Measurements from ENCODE around the gene FALEC. TPM values are rescaled to one million over a fixed set of nuclear protein-coding genes. Genes with fewer than 3 reads are reported as not detected.
A peak's percentile ranks its signal among the peaks of the same experiment; 100 is the strongest.

FALEC gene
- total RNA-seq, 4 donors from 2014 or later: 1.1 TPM; not detected in 3

- TF ChIP-seq POLR2A (IDR thresholded peaks at IDR 0.05) (no peak), CTCF (IDR thresholded peaks at IDR 0.05) (peak in 1 of 3 donors; percentile 90)
- peak overlapping the region; percentile 12 for H3K4me3 ChIP-seq (ENCODE audit: low read depth, poor library complexity, severe bottlenecking)
- WGBS, 2 donors: 11 to 12% methylated on average over 17 of the region's 17 CpGs
- peak; percentile 87 to 98 for DNase-seq (ENCODE audit: low spot score in 2 of 2)
- intact Hi-C loops (cut with DNase I; ENCODE audit: low total_unique reads): no loop called here
These were observed 45.2 kb downstream of the FALEC start for GRCh38 chr1:150560576-150561253.

DNA sequence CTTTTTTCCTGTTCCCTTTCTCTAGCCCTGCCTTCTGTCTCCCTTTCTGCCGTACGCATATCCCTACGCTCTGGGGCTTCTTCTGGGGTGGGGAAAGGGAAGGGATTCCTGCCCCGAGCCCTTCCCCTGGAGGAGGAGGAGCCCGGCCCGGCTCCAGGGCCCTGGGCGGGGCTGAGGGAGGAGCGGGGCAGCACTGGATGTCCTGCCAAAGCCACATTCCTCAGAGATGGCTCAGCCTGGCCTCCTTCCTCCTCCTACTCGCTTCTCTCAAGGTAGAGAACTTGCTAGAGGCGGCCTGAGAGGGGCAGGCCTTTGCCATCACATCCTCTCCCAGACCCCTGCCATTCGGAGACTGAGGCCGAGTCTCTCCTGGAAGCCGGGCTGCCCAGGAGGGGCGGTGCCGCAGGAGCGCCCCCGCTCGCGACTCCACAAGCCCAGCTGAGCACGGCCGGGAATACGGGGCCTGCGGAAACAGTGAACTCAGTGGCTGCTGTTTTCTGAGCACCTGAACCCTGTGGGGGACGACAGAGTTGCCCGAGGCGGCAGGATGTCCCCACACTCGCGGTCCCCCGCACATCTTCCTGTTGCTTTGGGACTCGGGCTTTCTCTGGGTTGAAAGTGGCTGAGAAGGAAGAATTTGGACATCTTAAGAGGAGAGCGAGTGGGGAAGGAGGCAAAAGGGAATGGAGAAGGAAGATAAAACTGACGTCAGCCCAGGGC is 45.9 kb downstream of the FALEC start:
- TF ChIP-seq POLR2A (IDR thresholded peaks at IDR 0.05) (peak in 1 of 2 donors; percentile 18), CTCF (IDR thresholded peaks at IDR 0.05) (no peak)
- WGBS, 2 donors: 0% methylated on average over 19 to 32 of the region's 32 CpGs
- DNase-seq (ENCODE audit: low spot score in 2 of 2): peak; percentile 95 to 99
- intact Hi-C loops (cut with DNase I; ENCODE audit: low total_unique reads): no loop called here
- H3K4me3 ChIP-seq (ENCODE audit: low read depth, poor library complexity, severe bottlenecking): peak overlapping the region; percentile 39

GRCh38 chr1:150561974-150562445 is 46.5 kb downstream of the FALEC start:
- intact Hi-C loops (cut with DNase I; ENCODE audit: low total_unique reads): no loop called here
- 0% methylated on average over 13 to 14 of the region's 18 CpGs for WGBS, 2 donors
- H3K4me3 ChIP-seq (ENCODE audit: low read depth, poor library complexity, severe bottlenecking): peak overlapping the region; percentile 39
- TF ChIP-seq POLR2A (IDR thresholded peaks at IDR 0.05) (no peak), CTCF (IDR thresholded peaks at IDR 0.05) (no peak)
- peak; percentile 95 to 99 for DNase-seq (ENCODE audit: low spot score in 2 of 2)

- 11 to 12% methylated on average over 4 of the region's 4 CpGs for WGBS, 2 donors
- no peak overlapping the region for H3K4me3 ChIP-seq (ENCODE audit: low read depth, poor library complexity, severe bottlenecking)
- intact Hi-C loops (cut with DNase I; ENCODE audit: low total_unique reads): no loop called here
- TF ChIP-seq CTCF (IDR thresholded peaks at IDR 0.05) (no peak), POLR2A (IDR thresholded peaks at IDR 0.05) (no peak)
- peak in 1 of 2 donors; percentile 52 for DNase-seq (ENCODE audit: low spot score in 2 of 2)
These were observed 47.1 kb downstream of the FALEC start for GRCh38 chr1:150562446-150563339.

DNA sequence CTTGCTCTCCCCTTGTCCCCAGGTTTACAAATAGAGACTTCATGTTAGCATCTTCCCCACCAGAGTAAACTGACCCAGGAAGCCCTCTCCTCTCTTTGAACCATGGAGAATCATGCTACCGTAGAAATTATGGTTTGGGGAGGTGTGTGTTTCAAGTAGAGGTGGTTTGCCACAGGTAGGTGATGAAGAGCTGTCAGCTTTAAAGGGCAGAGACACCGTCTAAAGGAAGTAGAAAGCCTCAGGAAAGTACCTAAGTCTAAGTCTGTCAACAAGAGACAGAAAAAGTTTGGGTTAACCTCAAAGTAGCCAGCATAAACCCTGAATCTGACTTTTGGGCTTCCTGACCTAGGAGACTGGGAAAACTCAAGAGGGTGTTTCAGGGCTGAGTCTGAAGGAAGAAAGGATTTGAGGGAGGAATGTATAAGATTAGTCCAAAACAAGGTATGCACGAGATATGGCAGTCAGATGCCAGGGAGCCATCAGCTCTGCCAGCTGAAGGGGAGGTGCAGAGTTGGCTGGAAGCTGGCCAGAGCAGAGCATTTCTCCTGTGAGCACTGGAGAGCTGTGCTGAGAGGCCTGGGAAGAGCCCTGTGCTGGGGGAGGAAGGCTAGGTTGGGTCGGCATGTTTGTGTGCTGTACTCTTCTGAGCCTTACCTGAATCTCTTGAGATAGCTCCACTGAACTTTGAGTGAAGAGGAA is 47.9 kb downstream of the FALEC start:
- 23 to 27% methylated on average over 4 of the region's 4 CpGs for WGBS, 2 donors
- TF ChIP-seq POLR2A (IDR thresholded peaks at IDR 0.05) (no peak), CTCF (IDR thresholded peaks at IDR 0.05) (no peak)
- DNase-seq (ENCODE audit: low spot score in 2 of 2): peak in 1 of 2 donors; percentile 73
- intact Hi-C loops (cut with DNase I; ENCODE audit: low total_unique reads): no loop called here
- no peak overlapping the region for H3K4me3 ChIP-seq (ENCODE audit: low read depth, poor library complexity, severe bottlenecking)

Data from lower leg skin (tissue), 4 donors.